ENCODE data around the gene SKIC3.

SKIC3 gene

GRCh38 chr5:95530416-95530815 is 24.4 kb downstream of the SKIC3 start:
- DNase-seq: peak; percentile 65

- no peak for DNase-seq
Measured at GRCh38 chr5:95528565-95528964, 26.2 kb downstream of the SKIC3 start.

- DNase-seq: no peak
Measured at GRCh38 chr5:95526871-95527270, 27.9 kb downstream of the SKIC3 start.

GRCh38 chr5:95524423-95524822 is 30.4 kb downstream of the SKIC3 start:
- DNase-seq: no peak

- DNase-seq: no peak
Measured at GRCh38 chr5:95520206-95520605, 34.6 kb downstream of the SKIC3 start.

GRCh38 chr5:95519681-95520080 is 35.1 kb downstream of the SKIC3 start:
- no peak for DNase-seq

- no peak for DNase-seq
Measured at GRCh38 chr5:95519151-95519550, 35.6 kb downstream of the SKIC3 start.

- DNase-seq: no peak
Measured at GRCh38 chr5:95518417-95518816, 36.4 kb downstream of the SKIC3 start.

- DNase-seq: no peak
Measured at GRCh38 chr5:95511606-95512005, 43.2 kb downstream of the SKIC3 start.

- no peak for DNase-seq
Measured at GRCh38 chr5:95508550-95508949, 46.2 kb downstream of the SKIC3 start.

Data from inflammatory macrophage treated with lipopolysaccharide for 4 hours (primary cell).